Hepatocyte (in vitro differentiated cells): Measurements from ENCODE around the gene ANO2.

Experiments used
- CTCF ChIP-seq: fragments of 200-600 bp; sonication (generic); IDR thresholded peaks from 2 replicates; pipeline ENCODE4 v1.5.1; 2016; ENCODE audit warnings: antibody characterized with exemption, mild to moderate bottlenecking; ENCODE audit not compliant: poor library complexity
- EZH2 ChIP-seq: fragments of 200-600 bp; sonication (generic); IDR thresholded peaks from 2 replicates; pipeline ENCODE4 v1.6.1; 2016; ENCODE audit warnings: antibody characterized with exemption, mild to moderate bottlenecking, borderline replicate concordance
- EZH2phosphoT487 ChIP-seq: fragments of 200-600 bp; sonication (generic); IDR thresholded peaks from one replicate; pipeline ENCODE4 v1.6.1; 2018; ENCODE audit warnings: antibody characterized with exemption, mild to moderate bottlenecking, low read depth, moderate library complexity; ENCODE audit not compliant: unreplicated experiment, severe bottlenecking

GRCh38 chr12:5633106-5633505 lies 312.0 kb downstream of the ANO2 start:
- no peak for TF ChIP-seq CTCF
- TF ChIP-seq EZH2, result no peak
- no peak for TF ChIP-seq EZH2phosphoT487
